ENCODE data around the gene CEMIP2.

CEMIP2 gene

DNA sequence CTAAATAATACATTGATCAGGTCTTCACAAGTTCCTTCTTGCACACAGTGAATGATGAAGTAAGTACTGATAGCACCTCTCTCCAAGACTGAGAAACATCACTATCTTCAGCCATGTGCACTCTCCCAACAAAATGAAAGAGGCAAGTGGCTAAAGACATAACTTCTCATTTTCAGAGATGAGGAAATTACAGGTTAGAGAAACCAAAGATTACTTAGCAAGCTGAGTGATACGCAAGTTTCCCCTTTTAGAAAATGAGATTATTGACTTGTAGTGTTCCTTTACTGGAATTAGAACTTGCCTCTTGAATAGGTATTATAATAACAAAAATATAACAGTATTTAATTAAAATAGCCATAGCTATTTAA is 21.6 kb downstream of the CEMIP2 start:
- no peak for DNase-seq

DNA sequence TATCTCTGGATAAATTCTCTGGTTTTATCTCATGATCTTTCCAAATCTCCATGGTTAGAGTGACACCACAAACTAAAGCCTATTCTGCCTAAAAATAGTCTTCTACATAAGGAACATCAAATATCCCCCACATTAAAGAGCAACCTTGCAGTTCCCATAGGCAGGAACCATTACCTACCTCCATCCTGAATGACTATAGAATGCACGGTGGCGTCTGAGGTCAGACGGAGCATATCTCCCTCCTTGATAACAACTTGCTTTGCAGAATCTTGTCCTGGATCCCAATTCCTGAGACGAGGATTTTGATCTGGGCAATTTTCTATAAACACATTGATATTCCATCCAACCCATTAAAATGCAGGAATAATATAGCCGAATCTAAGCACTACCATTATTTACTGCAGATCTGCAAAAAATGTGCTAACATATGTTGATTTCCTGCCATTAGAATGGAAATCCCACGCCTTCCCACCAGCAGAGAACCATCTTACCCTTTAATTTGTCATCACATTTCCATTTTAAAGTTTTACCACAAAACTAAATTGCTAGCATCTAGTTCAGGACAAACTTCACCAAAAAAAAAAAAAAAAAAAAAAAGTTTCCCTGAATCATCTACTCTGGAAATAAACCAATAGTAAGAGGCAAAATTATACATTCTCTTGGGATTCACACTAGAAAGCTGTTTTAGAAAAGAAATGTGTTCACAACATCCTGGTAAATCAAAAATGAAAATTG is 22.1 kb downstream of the CEMIP2 start:
- DNase-seq: no peak

DNA sequence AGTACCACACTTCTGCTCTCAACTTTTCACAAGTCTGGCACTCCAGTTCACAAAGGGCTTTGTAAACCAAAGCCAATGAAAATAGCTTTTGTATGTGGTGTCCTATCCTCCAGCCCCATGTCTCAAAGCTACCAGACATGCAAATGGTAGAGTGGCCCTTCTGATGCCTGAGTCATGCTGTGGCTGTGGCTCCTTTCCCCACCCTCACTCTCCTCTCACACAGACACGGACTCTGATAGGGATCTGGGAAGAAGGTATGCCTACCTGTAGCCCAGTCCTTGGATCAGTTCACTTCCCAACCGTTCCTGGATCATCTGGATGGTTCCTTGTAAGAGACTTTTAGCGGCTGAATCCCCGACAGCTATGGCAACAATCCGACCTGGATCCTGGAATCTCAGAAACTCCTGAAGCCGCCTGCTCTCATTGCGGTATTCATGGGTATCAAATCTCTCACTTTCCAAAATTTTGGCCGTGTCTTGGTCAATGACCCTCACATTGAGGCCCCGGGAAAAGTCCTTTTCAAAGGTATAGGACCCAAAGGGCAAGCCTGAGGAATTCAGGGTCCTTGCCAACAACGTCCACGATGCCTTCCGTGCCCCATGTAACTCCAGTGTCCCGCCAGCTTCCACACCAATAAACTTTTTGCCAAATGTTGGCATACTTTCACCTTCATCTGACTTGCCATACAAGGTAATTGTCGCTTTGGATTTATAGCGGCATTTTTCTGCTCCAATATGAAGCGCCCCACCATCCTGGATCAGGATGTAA is 23.4 kb downstream of the CEMIP2 start:
- DNase-seq: no peak

DNA sequence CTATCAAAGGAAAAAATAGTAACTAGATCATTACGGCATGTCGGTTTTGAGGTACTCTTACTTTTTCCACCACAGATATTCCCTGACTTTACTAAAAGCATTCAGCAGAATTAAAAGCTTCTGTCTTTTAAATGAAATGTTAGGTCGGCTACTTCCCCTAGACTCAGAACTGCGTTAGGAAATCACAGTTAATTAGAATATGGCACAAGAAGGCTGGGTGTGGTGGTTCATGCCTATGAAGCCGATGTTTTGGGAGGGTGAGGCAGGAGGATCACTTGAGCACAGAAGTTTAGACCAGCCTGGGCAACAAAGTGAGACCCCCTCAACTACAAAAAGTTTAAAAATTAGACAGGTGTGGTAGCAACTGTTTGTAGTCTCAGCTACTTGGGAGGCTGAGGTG is 24.4 kb downstream of the CEMIP2 start:
- DNase-seq: no peak

DNA sequence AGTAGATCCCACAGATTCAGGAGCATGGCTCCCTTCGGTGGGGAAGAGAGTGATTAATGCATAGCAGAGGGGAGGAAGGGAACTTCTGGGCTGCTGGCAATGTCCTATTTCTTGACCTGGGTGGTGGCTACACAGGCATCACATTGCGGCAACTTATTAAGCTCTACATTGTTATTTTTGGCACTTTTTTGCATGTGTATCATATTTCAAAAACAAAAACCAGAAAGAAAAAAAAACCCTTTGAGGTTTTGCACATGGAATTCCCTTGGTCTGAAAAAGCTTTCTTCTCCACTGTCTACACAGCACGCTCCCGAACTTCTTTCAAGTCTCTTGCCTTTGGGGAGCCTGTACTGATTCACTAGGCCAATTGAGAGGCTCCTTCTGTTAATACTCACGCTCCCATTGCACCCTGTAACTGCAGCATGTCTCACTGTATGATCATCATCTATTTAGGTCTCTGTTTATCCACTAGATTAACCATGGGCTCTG is 25.1 kb downstream of the CEMIP2 start:
- no peak for DNase-seq

DNA sequence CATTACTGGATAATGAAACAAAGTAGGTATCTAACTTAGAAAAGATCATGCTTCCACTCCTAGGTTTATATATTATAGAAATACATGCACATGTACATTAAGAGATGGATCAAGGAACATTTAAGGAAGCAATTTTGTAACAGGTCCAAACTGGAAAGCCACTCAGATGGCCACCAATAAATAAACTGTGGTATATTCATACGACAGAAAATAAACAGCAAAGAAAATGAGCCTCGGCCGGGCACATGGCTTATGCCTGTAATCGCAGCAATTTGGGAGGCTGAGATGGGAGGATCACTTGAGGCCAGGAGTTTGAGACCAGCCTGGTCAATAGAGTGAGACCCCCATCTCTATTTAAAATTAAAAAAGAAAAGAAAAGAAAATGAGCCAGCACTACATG is 25.6 kb downstream of the CEMIP2 start:
- DNase-seq: no peak

DNA sequence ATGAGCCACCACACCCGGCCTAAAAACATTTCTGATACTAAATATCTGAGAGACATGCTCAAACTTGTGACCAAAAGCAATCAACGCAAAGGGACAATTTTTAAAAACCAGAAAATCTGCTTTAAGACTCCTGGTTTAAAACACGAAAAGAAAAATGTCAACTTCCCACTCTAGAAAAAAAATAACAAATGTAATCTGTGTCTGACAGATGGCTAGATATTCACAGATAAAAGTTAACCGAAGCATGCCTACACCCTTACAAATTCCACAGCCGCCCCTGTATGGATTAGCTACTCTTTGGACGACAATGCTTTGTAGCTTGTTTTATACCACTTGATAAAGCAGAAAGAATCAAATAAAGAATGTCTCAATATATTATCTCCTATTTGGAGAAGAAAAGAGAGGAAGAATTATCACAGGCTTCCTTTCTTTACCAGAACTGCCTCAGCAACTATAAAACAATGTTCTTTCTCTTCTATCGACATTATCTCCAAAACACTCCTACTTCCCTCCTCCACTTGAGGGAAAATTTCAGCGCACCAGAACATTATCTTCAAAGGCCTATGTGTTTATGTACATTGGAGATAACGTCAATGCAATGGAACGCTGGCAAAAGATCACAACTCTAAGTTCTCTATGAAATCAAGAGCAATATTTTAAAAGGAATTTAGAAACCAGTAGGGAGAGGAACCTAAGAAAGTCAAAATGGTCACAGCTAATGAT is 26.2 kb downstream of the CEMIP2 start:
- no peak for DNase-seq

DNA sequence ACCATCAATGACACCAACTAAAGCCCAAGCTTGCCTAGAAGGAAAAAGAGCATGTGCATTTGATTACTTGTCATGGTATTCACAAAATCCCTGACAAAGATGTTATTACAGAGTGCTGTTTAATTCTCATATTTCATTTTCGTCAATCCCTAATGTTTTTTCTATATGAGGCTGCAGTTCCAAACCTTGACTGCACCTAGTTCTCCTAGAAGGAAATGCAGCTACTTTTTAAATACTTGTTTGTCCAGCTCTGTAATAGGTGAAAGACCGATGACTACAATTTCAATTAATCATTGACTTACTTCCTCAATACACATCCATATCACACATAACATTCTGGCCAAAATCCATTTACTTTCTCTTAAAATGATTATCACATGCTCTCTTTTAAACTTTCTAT is 28.1 kb downstream of the CEMIP2 start:
- DNase-seq: no peak

DNA sequence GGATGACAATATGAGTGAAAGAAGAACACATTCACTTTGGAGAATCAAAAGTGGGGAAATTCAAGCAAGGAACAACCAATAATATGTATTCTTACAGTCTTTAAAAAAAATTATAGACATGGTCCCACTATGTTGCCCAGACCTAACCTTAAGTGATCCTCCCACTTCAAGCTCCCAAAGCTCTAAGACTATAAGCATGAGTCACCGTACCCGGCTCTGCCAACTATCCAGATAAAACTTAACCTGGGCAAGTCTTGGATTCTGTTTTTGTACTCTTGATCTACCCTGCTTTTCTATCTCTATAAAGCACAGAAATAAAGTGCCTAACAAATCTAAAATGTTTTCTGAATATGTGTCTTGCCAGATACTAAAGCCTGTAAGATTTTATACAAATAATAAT is 30.9 kb downstream of the CEMIP2 start:
- DNase-seq: no peak

DNA sequence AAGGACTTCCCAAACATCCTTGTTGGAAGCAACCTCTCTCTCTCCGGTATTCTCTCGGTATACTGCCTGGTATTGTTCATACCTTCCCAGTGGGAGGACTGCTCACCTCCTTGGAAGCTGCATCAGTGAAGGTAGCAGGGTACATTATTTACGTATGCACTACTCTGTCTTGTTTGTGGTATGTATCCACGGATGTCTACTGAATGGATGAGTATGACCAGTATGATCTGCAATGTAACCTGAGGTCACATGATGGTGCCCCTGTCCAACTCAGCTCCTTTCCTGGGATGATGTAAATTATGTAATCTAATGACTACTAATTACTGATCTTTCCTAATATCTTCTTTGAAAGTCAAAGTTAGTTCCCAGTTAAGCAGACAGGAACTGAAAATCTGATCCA is 32.1 kb downstream of the CEMIP2 start:
- no peak for DNase-seq

DNA sequence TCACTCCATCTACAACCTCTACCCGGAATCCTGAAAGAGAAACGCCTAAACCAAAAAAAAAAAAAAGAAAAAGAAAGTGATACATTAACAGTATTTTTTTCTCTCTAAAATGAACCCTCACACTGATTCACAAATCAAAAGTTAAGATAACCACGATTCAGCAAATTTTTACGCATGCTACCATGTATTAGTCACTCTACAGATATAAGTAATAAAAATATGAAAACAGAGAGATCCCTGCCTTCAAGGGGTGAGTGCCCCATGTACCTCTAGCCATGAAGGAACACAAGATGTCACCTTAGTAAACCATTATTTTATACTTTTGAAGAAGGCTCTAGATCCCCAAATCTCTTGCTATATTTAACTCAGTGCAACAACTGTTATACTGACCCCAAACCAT is 33.4 kb downstream of the CEMIP2 start:
- DNase-seq: no peak

DNA sequence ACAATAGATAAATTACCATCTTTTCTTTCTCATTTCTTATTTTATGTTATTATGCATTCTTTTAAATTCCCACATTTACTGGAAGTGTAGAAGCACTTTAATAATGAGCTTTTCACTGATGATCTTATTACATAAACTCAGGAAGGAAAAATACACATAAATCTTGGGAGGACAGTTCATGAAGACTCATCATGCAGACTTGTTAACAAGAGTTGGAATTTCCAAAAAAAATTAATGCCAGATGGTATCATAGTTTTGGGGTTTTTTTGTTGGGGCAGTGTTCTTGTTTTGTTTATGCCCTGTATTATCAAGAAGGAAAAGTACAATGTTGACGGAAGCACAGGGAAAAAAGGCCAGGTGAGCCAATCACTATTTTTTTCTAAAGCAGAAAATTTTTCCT is 35.1 kb downstream of the CEMIP2 start:
- DNase-seq: no peak

DNA sequence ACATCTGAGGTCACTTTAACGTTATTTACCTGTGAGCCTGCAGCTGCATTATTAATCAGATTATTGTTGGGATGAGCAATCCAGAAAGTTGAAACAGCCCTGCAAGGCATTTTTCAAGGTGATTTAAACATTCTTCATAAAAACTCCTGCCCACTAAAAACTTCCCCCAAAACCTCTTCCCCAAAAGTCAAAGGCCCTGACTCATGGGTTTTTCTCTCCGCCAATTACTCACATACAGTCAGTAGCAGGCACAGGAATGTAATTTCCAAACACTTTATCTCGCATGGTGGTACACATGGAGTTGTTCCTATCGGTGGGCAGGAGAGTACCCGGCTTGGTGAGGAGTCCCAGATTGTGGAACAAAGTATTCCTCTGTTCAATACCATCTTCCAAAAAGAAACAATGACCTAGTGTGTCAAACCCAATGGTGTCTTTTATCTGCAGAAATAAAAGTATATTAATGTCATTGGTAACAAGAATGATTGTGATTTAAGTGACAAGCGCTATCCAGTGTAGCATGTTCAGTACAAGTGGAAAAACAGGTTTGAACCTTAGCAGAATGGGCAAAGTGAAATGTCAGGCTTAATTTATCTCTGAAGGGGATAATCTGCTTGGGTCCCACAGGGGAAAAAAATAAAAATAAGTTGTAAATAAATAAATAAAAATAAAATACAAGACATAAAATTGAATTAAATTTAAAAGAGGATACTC is 38.3 kb downstream of the CEMIP2 start:
- DNase-seq: no peak

DNA sequence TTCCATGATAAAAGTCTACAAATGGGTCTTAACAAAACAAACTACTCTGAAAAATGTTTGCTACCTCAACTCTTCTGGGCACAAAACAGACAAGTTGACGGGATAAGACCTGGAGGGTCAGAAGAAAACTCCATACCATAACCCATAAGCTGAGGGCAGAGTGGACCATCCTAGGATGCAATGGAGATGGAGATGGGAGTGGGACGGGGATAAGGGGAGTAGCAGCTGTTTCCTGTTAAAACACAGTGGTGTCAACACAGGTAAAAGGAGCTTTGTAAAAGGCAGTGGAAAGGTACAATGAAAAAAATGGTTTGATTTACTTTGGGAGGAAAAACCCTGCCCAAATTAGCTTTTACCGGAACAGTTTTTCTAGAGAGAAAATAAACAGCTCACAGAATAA is 41.6 kb downstream of the CEMIP2 start:
- no peak for DNase-seq

DNA sequence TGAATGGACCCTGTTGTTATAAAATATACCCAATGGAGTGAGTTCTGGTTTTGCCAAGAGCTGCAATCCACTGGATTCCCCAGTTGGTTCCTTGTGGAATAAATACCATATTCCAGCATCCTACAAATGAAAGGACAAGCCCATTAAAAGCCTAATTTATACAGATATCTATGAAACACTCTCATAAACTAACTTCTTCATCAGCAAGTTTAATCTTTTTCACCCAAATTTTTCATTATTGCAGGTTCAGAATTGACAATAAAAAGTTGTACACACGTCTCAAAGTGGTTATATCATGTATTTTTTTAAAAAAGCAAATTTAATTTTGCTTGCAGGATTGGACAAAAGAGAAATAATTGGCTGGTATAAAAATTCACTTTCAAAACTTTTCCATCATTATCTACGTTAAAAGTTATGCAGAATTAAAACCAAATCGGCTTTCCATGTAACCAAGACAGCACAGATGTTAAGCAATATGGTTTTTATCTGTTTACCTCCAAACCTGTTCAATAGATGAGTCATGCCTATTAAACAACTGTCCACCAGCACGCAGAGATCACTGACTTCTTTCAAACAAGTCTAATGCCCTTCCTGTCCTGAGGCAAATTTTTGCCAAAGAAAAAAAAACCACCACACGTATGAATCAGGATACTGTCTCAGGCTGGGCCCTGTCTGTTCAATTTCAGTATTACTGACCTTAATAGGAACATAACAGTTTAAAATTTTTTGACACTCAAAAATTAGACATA is 42.5 kb downstream of the CEMIP2 start:
- no peak for DNase-seq

DNA sequence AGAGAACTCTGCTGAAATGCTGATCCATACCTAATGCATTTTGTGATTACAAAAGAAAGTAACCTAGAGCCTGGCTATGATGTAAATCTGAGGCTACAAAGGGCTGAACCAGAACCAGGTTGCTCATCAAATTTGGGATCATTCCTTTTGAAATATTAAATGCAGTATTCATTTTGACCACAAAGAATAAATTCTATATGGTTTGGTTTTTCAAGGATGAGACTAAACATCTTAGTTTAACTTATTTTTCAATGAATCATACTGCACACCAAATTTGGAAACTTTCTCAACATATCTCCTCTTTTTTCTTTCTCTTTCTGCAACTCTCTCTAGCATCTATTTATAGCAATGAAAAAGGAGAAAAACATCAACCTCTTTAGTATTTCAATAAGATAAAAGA is 46.5 kb downstream of the CEMIP2 start:
- no peak for DNase-seq

DNA sequence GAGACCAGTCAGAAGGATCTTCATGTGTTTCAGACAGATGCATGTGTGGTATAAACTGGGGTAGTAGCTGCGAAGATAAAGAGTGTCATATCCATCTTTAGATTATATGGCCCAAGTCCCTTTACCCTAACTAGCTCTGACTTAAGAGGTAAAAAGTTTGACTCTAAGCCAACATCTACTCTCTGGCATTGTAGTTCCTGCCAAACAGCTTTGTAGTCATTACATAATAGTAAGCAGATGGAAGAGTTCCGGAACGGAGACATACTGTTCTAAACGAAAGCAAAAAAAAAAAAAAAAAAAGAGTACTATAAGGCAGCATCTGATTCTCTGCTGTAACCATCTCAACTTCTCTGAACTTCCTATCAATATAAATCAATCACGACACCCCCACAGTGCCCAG is 48.8 kb downstream of the CEMIP2 start:
- DNase-seq: no peak

DNA sequence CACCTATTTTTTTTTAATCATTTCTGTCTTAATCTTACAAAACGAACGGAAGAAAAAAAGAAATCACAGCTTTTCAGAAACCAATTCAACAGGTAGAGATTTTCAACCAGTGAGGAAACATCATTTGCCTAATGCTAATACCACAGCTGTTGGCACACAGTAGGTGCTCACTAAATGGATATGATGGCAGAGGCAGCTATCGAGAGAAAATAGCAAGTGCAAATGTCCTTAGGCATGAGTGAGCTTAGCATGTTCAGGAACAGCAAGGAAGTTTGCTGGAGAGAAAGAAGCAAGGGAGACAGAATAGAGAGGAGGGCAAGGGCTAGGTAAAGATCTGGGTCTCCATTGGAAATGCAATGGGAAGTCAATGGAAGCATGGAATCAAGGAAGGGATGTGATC is 49.2 kb downstream of the CEMIP2 start:
- no peak for DNase-seq

DNA sequence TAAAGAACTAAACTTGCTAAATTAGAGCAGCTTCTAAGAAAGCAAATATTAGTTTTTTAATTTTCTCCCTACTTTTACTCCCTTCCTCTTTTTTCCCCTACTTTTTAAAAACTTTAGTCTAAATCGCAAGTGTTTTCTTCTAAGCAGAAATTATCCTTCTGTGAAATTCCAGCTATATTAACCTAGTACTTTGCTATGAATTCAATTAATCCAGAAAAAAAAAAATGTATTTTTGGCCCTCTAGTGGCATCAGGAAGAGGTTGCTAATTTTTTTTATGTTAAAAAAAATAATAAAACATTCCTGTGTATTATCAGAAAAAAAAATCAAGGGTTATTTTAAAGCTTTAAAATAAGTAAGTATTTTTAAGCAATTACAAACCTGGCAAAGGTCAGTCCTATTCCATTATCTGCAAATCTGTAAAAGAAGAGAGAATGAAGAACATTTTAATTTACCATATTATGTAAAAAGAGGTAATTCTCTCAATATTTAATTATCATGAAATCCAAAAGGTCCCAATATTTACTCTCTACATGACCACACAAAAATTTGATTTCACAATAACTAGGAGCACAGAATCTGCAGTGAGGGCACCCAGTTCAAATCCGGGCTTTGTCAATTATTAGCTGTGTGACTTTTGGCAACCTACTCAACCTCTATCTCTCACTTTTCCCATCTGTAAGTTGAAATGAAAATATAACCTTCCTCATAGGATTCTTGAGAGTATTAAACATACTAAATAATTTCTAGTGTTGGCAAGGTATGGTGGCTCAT is 52.0 kb downstream of the CEMIP2 start:
- no peak for DNase-seq

DNA sequence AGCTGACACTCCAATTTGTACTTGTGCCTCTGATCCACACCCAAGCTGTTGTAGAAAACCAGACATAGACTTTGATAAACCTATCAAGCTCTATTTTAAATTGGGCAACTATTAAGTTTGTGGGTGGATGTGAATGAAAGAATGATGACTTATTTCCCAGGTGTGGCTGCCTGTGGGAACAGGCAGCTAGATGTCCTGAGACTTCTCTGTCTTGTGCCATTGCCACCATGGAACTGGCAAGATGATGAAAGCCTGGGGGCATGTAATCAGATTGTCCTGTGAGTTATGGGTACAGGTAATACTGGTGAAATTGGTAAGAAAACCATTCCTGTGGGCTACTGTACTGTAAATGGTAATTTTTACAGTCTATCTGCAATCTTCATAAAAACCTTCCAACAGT is 57.5 kb downstream of the CEMIP2 start:
- no peak for DNase-seq

DNA sequence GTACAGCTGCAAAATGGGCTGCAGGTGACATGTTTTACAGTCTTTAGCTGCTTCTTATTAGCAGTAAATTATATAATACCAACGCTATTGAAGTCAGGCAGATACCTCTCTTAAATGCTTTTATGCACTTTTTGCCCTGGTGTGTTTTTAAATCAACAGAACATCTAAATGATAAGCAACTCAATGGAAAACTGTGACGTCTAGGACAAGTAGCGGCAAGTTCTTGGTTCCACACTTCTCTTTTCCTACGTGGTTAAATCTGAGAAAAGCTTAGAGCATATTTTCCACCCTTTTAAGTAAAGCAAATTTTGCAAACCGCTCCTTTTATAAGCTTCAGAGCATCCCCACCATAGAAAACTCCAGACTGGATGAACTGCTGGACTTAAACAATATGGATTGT is 58.1 kb downstream of the CEMIP2 start:
- DNase-seq: no peak

DNA sequence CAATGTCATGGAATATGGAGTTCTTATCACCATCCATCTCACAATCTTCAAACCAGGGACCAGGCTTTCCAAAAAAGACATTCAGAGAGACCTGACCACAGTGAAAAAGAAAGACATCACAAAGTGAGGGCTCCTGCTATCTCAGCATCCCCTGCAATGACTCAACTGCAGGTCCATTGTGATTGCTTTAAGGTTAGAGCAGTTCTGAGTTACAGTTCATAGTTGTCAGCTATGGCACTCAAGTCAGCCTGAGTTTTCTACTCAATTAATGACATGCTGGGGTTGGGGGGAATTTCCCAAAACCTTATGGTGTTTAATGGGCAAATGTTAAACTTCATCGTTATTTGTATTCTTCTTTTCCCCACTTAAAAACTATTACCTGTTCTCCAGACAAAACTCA is 58.9 kb downstream of the CEMIP2 start:
- no peak for DNase-seq
